Fibroblast of pulmonary artery (primary cell): Measurements from ENCODE around the gene AFAP1L1.
A peak's percentile ranks its signal among the peaks of the same experiment; 100 is the strongest.

Experiments
- DNase-seq: peaks from one replicate; pipeline ENCODE4 v3.0.0-alpha.2; 2010; ENCODE audit warnings: low read depth
- H3K4me3 ChIP-seq: replicated peaks from 2 replicates; pipeline ENCODE4 v1.5.1; 2011; ENCODE audit warnings: low read depth, mild to moderate bottlenecking, control low read depth, low read length, moderate library complexity
- CTCF ChIP-seq: IDR thresholded peaks from 2 replicates; pipeline ENCODE4 v1.5.1; 2011; ENCODE audit warnings: mild to moderate bottlenecking, control low read depth, low read length, inconsistent platforms; ENCODE audit errors: missing control alignments

Gene AFAP1L1

GRCh38 chr5:149235841-149236240 lies 35.8 kb upstream of the AFAP1L1 start:
- DNase-seq: no peak
- no peak for TF ChIP-seq CTCF
- no peak overlapping the region for H3K4me3 ChIP-seq

DNA sequence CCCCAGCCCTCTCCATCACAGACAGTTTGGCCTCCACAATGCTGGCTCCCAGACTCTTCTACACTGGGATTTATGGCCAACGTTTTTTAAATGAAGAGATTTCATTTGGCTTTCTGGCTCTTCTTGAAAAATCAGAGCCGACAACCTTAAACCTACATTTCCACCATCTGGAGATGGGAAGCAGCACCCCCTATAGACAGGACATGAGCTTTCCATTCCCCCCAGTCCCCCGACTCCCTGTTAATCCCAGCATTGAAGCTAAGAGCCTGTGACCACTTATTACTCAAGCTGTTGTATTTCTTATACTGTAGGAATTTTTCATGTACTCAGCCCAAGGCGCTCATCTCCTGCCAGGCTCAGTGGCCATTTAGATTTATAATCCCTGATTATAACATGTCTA lies 34.0 kb upstream of the AFAP1L1 start:
- no peak overlapping the region for H3K4me3 ChIP-seq
- peak; percentile 32 for TF ChIP-seq CTCF
- peak; percentile 18 for DNase-seq

DNA sequence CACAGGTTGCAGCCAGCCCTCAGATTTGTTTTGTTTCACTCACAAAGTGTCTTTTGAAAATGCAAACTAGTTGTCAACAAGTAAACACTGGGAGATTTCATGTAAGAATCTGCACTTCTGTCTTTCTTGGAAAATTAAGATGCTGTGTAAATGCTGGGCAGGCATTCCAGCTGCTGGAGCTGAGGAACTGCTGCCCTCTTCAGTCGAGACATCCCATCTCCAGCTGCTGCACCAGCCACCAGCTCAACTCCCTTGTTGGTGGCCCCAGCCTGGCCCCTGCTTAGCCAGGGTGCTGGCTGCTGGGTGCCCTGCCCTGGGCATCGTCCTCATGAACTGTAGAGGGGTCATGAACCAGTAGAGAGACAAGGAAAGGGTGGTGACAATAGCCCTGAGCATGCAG lies 33.1 kb upstream of the AFAP1L1 start:
- peak; percentile 39 for TF ChIP-seq CTCF
- peak; percentile 44 for DNase-seq
- H3K4me3 ChIP-seq: no peak overlapping the region

- DNase-seq: no peak
- TF ChIP-seq CTCF: no peak
- H3K4me3 ChIP-seq: no peak overlapping the region
Measured at GRCh38 chr5:149239917-149240316, 31.7 kb upstream of the AFAP1L1 start.

DNA sequence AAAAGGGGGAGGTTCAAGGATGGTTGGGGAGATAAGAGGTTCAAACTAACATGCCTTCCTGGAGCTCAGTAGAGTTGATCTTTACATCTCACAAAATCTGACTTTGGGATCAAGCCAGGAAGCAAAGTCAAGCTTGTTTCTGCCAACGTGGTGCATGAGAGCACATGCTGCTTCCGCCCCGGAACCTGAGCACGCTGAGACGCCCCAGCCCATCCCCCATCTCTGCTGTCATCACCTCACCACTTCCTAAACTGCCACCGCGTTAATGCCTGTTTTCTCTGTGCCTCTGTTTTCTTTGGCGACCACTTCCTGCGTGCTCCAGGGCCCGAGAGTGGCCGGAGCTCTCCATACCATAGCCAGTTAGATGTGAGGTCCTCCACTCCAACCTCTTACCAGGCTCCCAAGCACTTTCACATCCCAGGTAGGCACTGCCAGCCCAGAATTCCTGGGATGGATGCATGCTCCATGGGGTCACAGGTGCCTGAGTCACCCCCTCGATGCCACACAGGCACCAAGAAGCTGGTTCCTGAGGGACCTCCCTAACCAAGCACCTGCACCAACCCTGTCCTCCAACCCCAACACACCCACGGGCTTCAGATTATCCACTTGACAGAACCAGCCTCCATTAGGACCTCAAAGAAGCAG lies 31.2 kb upstream of the AFAP1L1 start:
- H3K4me3 ChIP-seq: no peak overlapping the region
- TF ChIP-seq CTCF: no peak
- DNase-seq: no peak

DNA sequence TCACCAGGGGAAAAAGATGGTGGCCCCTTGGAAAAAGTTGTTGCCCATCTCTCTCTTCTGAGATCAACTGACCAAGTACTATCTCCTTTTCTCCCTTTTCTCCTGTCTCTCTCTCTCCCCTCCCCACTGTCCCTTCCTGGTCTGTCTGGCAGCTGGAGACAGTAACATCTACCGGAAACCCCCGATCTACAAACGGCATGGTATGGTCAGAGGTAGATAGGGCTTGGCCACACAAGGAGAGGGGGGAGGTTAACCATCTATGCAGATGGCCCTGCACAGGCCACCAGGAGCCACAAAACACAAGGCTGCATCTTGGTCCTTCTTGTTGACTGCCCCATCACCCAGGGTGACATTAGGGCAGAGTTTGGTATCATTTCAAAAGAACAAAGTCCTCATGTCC lies 29.3 kb upstream of the AFAP1L1 start:
- DNase-seq: no peak
- no peak overlapping the region for H3K4me3 ChIP-seq
- no peak for TF ChIP-seq CTCF

- no peak overlapping the region for H3K4me3 ChIP-seq
- no peak for DNase-seq
- TF ChIP-seq CTCF: no peak
Measured at GRCh38 chr5:149246906-149247305, 24.8 kb upstream of the AFAP1L1 start.
